HG03135 (cell line): Measurements from ENCODE around the gene SKOR2.

Source experiments
- ATAC-seq: cut with Tn5 transposase; IDR thresholded peaks from one replicate; pipeline ENCODE4 v1.9.1; 2021; ENCODE audit warnings: mild to moderate bottlenecking, moderate library complexity; ENCODE audit not compliant: unreplicated experiment

Gene SKOR2

GRCh38 chr18:47251289-47252120 is at the start of gene SKOR2:
Gene SKOR2, minus strand, starts transcription at chr18:47251660. Its CDS starts 2,477 bp downstream, at chr18:47249183.
- ATAC-seq: no peak

- no peak for ATAC-seq
These were observed 45.0 kb upstream of the SKOR2 start for GRCh38 chr18:47296462-47296861.

GRCh38 chr18:47294801-47295200 is 43.3 kb upstream of the SKOR2 start:
- ATAC-seq: no peak

- no peak for ATAC-seq
These were observed 37.3 kb upstream of the SKOR2 start for GRCh38 chr18:47288741-47289140.

GRCh38 chr18:47287911-47288585 is 36.6 kb upstream of the SKOR2 start:
- no peak for ATAC-seq

- no peak for ATAC-seq
These were observed 35.4 kb upstream of the SKOR2 start for GRCh38 chr18:47286776-47287410.

GRCh38 chr18:47285456-47285855 is 34.0 kb upstream of the SKOR2 start:
- no peak for ATAC-seq

- ATAC-seq: no peak
These were observed 33.4 kb upstream of the SKOR2 start for GRCh38 chr18:47284721-47285395.

GRCh38 chr18:47283476-47283875 is 32.0 kb upstream of the SKOR2 start:
- ATAC-seq: no peak

GRCh38 chr18:47280121-47280520 is 28.7 kb upstream of the SKOR2 start:
- no peak for ATAC-seq

- no peak for ATAC-seq
These were observed 23.5 kb upstream of the SKOR2 start for GRCh38 chr18:47274961-47275360.

GRCh38 chr18:47265197-47265596 is 13.7 kb upstream of the SKOR2 start:
- ATAC-seq: no peak

- ATAC-seq: no peak
These were observed 12.8 kb upstream of the SKOR2 start for GRCh38 chr18:47264308-47264700.

- no peak for ATAC-seq
These were observed 12.2 kb upstream of the SKOR2 start for GRCh38 chr18:47263430-47264307.

GRCh38 chr18:47263150-47263429 is 11.6 kb upstream of the SKOR2 start:
- ATAC-seq: no peak

- no peak for ATAC-seq
These were observed 11.1 kb upstream of the SKOR2 start for GRCh38 chr18:47262301-47263149.

GRCh38 chr18:47261902-47262300 is 10.4 kb upstream of the SKOR2 start:
- ATAC-seq: no peak

GRCh38 chr18:47260924-47261701 is 9.7 kb upstream of the SKOR2 start:
- no peak for ATAC-seq
